ENCODE data around the gene MEGF8.

- TF ChIP-seq CTCF (IDR thresholded peaks at IDR 0.05) = no peak
- TF ChIP-seq POLR2A (IDR thresholded peaks at IDR 0.05) = no peak
Measured at GRCh38 chr19:42376177-42376555, 50.7 kb downstream of the MEGF8 start.
